AG08395 (cell line): ENCODE results near the gene CDH4.

Experiments
- DNase-seq: peaks from one replicate; pipeline ENCODE4 v3.0.0; 2012; ENCODE audit warnings: mixed read lengths, low spot score

CDH4 gene

DNA sequence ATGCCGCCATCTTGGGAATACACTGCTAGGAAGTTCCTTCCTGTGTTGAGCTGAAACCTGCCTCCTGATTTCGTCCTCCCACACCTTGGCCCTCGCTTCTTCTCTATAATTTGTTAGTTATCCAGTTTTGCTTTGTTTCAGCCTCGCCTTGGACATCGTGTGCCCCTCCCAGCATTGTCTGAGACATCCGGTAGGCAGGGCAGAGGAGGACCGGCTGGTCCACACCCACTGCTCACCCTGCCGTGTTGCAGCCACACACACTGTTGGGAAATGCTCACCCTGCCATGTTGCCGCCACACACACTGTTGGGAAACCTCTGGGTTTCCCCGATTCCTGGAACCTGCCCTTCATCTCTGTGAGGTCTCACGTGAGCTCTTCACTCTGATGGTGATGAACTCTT, 105.1 kb downstream of the CDH4 start:
- no peak for DNase-seq

DNA sequence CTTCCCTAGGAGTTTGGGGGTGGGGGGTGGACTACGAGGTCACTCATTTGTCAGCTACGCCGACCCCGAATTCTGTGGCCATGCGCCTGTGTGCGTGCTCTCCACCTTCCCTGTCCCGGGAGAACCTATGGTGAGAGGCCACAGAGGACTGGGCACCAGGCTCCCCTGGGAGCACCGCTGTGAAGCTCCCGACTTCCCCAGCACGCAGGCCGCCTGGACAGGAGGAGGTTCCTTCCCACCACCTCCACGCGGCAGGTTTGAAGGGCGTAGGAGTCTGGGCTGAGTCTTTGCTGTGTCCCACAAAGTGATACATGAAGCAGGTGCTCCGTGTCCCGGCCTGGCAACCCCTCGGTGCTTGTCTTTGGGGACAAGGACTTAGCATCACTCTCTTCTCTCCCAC, 107.2 kb downstream of the CDH4 start:
- no peak for DNase-seq

DNA sequence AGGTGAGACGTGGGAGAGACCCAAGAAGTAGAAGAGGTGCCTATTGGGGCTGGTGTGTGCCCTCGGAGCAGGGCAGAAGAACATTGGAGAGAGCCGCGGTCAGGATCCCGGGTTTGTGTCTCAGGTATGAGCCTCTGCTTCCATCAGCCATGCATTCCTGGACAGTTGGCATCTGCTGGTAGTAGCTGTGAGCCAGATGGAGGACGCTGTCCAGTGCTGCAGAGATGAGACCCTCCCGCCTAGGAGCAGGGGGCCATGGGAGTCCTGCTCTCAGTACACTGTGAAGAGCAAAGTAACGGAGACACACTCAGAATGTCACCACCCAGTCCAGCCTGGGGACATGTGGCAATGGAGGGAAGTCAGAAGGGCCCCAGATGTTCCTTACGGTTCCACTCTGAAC, 108.2 kb downstream of the CDH4 start:
- DNase-seq, result no peak

DNA sequence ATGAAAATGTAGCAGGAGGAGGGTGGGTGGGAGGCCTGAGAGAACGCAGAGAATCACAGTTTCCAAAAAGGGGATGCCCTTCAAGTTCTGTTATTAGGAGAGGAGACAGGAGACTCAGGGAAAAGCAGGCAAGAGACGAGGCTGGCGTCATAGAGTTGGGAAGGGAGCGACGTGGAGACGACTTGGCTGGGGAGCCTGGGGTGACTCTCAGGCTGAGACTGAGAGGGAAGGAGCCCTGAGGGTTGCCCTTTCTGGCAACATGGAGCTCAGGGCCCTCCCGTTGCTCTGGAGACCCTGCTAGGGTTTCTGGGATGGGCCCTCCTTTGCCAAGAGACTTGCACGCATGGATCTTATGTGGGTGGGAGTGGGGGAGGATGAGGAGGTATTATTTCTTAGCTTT, 108.9 kb downstream of the CDH4 start:
- no peak for DNase-seq

DNA sequence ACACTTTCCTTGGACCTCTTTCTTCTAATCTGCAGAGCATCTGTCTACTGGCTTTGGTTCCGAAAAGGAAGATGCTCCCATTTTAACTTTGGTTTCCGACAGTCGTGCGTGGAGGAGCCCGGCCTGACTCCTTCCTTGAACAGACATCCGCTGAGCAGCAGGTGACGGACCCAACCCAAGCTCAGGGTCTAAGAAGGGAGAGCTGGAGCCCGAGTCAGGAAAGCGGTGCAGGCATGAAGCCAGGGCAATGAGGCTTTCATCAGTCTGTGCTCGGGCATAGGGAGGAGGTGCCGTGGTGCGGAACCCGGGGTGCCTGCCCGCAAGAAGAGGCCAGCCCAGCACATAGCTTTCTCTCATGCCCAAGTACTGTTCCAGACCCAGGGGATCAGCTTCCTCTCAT, 109.4 kb downstream of the CDH4 start:
- no peak for DNase-seq

DNA sequence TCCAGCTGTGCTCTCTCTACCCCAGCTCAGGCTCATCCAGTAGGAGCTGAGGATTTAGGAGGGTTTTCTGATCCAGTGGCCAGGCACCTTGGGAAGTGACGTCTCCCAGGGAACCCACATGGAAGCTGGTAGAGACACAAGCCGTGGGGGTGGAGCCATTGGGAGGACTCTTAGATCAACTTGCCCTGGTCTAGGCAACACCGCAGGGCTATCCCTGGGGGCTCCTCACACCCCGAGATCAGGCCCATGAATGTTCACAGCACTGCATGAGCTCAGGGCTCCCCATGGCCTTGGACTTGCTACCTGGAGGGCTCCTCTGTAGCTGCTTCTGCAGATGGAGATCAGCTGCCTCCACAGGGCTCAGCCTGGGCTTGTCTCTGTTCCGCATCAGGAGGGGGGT, 112.1 kb downstream of the CDH4 start:
- DNase-seq, result no peak

DNA sequence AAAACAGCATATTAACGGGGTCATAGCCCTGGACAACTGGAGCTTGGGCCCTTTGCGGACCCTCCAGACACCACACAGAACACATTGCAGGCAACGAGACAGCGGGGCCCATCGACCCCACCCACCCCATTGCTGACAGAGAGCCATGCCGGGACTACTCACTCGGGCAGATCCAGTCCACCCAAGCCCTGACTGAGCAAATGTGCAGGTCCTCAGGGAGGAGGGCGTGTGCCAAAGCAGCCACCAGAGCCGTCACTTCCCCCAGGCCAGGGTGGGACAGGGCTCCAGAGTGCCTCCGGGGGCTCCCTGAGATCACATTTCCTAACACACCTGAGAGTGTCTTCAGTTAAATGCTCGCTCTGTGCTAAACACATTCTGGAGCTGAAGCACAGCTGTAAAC, 114.9 kb downstream of the CDH4 start:
- DNase-seq, result no peak

DNA sequence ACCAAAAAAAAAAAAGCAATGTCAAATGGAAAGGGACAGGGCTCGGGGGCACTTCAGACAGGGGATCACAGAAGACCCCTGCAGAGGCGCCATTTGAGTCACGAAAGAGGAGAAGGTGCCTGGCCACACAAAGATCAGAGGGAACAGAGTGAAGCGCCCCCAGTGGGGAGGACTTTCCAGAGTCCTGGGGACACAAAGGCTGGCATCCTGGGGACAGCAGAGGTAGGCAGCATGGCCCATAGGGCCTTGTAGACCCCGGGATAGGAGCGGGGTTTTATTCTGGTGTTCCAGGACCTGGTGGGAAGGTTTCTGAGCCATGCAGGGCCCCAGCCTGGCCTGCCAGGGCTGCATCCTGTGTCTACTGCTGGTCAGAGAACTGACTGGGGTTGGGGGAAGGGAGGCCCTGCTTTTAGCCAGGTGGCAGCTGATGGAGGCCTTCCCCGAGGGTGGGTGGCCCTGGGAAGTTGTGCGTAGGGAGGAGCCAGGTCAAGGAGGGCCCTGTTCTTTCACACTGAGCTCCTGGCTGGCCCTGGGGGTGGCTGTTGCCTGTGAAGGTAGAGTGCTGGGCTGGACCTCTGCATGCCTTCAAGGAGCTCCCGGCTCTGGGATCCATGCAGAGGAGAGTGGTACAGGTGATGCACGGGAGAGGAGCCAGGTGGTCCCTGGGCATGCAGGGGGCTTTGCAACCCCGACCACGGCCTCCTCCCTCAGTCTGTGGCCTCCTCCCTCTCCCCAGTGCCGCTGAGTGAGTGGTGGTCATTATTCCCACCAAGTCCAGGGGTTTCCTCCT, 117.9 kb downstream of the CDH4 start:
- no peak for DNase-seq

DNA sequence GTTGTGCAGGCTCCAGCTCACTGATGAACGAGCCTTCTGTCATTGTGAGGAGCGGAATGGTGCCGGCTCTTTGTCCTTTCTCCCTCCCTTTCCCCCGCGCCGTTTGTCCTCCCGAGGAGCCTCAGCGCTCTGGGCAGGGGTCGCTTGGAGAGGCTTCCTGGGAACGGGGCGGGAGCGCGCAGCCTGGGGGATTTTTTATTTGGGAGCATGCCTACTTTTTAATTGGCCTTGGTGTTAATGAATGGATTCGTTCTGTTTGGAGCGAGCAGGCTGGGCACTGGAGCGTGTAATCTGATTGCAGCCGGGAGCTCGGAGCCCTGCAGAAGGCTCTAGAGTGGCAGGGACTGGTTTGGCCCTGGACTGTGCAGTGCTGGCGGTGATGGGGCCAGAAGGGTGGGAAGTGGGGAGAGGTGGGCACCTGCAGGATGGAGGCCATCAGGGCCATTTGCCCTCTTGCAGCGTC, 118.8 kb downstream of the CDH4 start:
- DNase-seq, result no peak

DNA sequence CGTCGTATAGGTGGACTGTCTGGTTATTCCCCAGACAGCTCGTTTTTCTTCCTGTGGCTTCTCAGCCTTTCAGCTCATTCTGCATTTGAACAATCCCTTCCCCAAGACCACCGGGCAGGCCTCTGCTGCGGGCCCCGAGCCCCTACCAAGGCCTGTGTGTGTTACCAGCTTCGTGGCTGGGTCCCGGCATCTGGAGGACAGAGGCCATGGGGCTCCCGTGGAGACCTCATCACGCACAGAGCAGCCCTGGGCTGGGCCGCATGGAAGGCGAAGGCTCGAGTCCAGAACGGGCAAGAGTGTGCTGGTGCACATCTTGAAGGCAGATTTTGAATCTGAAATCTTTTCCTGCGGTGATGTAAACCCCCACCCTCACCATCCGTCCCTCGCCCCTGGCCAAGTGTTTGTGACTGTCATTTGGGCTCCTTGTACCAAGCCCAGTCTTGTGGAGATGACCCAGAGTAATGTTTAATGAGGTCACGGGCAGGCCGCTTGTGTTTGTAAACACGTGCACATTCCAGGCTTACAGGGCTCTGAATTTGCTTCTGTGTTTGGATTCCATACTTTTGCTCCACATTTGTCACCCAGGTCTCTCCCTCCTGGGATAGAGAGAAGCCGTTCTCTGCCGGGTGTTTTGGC, 119.6 kb downstream of the CDH4 start:
- peak; percentile 6 for DNase-seq

DNA sequence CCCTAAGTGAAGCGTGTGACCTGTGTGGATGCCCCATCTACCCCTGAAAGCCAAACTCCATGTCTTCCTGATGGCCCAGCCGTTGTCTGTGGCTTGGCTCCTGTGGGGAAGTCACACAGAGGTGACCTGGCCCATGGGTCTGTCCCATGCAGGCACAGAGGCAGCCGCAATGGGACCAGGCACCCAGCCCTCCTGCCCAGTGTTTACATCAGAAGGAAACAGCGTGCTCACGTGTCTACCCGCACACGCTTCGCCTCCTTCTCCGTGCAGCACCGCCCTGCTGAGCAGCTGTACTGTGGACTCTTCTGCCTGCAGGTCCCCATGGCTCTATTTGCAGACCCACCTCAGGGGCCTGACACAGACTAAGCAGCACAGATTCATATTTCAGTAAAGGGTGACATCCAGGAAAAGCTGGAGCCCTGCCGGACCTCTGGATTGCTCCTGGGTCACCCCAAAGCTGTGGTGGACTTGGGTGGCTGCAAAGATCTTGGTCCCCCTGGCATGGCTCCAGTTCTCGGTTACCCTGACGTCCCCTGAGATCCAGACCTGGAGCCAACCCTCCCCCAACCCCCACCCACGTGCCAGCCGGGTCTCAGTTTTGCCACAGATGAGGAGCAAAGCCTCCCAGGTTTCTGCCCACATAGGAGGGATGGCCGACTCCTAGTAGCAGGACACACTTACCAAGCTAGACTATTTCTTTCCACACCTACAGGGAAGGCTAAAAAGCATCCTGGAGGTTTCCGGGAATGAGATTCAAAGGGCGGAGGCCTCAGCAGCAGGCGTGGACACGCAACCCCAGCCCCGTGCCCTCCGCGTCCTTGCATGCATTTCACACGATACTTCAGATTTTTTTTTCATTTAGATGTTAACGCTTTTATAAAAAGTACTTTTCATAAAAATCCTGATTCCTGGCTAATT, 120.3 kb downstream of the CDH4 start:
- no peak for DNase-seq

DNA sequence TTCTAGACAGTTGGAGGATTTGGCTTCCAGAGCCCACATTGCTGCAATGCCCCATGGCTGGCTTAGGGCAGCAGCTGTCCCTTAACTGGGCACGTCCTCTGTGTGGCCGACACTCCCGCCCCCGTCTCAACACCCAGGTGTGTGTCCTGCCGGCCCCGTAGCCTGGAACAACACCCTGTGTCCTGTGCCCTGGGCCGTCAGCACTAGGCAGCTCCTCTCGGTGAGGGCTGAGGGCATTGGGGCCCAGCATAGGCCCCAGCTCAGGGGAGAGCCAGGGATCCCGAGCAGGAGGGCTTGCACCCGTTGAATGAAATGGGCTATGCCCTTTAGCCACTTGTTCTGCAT, 121.0 kb downstream of the CDH4 start:
- DNase-seq, result no peak

DNA sequence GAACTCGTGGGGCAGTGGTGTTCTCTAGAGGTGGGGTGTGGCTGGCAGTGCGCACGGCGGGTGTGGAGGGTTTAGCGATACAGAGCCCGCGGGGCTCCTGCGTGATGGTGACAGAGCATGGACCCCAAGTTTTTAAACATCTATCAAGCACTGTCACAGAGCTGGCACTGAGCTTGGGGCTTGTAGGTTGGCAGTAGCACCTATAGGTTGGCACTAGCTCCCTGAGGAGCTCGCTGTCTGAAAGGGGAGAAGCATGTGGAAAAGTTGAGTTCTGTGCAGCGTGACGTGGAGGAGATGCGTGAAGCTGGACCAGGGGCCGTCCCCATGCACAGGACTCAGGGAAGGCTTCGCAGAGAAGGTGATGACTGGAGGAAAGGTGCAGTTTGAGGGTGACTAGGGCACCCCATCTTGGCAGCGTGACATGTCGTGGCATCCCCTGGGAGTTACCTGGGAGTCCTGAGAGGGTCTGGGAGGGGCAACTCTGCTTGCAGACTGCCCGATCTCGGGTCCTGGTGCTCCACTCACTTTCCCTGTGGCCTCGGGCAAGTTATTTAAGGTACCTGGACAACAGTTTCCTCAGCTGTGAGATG, 122.0 kb downstream of the CDH4 start:
- DNase-seq, result no peak

DNA sequence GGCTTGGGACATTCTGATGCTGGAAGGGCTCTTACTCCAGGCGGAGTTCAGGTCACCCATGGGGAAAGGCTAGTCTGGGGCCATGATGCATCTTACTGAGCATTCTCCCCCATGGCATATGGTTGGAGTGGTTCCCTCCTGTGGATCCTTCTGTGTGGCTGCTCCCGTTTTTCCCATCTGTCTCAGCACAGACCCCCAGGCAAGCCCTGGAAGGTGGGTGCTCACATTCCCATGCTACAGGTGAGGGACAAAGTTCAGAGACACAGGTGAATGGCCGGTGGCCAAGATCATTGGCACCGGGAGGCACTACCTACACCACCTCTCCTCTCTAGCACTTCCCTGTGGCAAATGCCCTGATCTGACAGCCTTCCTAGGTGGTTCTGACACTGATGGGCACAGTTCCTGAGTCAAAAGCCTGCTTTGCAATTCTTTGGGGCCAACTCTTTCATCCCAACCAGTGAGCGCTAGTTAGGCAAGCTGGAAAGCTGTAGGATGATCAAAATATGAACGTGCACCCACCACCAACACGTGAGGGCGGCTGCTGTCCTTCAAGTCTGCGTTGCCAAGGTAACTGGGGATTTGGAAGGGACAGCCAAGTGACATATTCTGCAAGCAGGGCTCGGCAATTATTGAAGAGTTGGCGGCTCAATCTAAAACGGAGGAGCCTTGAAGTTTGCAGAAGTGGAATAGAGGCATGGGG, 124.6 kb downstream of the CDH4 start:
- DNase-seq, result no peak

DNA sequence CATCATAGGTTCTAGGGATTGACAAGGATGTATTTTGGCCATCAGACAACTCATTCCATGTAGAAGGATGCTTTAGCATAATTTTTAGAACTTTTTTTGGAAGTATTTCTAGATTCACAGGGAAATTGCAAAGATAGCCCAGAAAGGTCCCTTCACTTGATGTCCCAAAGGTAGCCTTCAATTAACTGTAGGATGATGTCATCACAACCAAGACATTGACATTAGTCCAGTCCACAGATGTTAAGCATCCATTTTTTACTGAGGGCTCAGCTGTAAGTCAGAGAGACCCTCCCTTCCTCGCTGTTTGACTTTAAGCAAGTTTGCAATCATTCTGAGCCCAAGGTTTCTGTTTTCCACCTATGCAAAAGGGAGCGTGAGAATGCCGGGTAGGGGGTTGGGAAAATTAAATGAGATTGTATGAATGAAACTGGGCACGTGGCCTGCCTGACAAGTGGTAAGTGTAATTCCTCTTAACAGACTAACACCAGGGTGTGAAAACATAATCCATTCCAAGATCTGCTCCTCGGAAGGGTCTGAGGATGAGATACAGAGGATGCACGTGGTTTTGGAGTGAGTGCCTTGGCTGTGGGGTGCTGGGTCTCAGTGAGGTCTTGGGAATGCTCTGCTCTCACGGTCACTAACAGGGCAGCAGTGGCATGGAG, 126.8 kb downstream of the CDH4 start:
- DNase-seq, result no peak

DNA sequence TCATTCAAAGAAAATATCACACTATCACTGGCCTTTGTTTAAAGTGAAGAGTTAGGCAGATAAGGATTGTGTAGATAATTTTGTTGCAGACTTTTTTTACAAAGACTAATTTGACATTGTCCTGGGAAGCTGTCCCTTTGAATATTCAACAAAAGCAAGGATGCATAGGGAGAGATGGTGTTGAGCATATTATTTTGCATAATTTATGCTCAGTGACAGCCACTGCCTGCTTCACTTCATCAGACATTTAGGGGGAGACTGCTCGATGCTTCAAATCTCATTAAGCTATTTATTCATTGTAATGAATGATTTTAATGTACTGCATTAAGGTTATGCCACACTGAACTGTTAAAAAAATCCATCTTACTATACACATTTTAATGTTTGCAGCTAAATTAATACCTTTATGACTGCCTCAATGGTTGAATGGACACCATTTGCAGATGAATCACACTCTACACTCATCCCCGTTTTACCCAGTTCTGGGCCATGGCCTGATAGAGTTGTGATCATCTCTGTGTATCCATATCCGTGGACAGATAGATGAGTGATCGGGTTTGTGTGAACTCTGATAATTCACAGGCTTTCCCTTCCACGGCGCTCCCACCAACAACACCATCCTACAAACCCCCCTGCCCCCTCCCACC, 128.0 kb downstream of the CDH4 start:
- no peak for DNase-seq

DNA sequence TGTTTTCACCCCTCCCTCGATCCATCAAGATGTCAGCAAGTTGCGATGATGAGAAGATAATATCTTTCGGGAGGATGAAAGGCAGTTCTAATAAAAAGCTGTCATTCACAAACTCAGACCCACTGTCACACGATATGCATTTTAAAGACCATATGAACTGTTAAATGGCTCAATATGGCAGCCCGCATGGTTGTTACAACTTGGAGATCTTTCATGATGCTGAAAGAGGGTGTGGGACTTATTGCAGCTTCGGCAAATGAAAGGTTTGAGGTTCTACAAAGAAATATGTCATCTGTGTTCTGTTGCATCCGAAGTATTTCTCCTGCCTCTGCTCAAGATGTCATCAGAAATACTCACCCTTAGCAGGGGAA, 128.5 kb downstream of the CDH4 start:
- no peak for DNase-seq

DNA sequence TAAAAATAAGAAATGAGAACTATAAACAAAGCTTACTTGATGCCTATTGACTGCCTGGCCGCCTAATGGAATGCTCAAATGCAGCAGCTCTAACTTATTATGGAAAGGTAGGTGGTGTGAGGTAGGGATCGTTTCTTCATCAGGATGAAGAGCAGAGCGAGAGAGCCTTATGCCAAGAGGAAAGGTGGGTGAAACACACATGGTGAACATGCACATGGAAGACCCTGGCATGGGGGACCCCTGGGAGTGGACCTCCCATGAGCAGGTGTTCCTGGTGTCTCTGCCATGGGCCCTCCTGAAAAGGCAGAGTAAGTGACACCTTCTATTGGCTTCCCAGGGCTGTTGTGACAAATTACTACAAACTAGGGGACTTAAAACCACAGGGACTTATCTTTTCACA, 130.1 kb downstream of the CDH4 start:
- DNase-seq, result no peak

DNA sequence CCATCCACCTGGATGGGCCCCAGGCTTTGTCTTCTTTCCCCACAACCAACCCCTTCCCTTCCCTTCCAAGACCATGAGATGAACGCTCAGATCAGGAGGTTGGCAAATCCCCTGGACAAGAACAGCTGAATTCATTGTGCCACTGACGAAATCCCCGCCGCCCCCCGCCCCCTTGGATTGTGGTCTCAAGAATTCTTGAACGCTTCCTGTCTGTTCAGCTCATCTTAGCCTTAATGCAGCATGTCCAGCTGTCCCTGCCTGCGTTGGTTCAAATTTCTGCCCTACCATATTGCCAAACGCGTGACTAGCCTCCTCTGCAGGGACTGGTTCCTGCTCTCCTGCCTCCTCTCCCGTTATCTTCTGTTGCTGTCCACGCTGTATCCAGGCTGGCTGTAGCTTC, 133.2 kb downstream of the CDH4 start:
- DNase-seq, result no peak

DNA sequence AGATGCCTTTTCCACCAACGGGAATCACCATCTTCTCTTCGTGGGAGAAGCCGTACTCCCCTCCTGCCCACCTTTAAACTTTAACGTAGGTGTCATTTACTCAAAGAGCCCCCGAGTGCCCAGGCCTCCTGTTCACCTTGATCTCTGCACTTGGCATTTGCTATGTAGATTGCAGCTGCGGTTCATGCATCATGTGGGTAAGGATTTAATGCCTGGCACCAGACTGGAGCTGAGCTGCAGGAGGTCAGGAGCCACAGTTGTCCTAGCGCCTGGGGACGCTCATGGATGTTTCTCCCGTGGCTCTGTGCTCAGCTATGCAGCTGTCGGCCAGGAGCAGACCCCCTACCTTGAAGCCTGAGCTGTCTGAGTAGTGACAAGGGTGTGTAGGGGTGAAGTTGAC, 133.7 kb downstream of the CDH4 start:
- no peak for DNase-seq
